Spleen (tissue), 11 donors: ENCODE results near the gene RRAS2. TPM values are rescaled to one million over a fixed set of nuclear protein-coding genes. Genes with fewer than 3 reads are reported as not detected.

Experiments
- DNase-seq: peaks from one replicate; pipeline ENCODE4 v3.0.0-alpha.2; 2020
- H3K27ac ChIP-seq, 8 donors: fragments of 200-600 bp; sonication (generic) in 7 of 8; 1 replicate in 4 of 8; 2 replicates in 4 of 8; pipeline versions ENCODE4 v1.5.0 to v1.8.0; 2016 to 2021; ENCODE audit warnings: inconsistent platforms in 4 of 8, mild to moderate bottlenecking in 4 of 8, moderate library complexity in 1 of 8
- H3K27me3 ChIP-seq, 7 donors: fragments of 200-600 bp; sonication (generic) in 6 of 7; replicated peaks in 1 of 7; 1 replicate in 4 of 7; 2 replicates in 3 of 7; pipeline versions ENCODE4 v1.5.0 to v1.8.0; 2016 to 2021; ENCODE audit warnings: inconsistent platforms in 3 of 7, mild to moderate bottlenecking in 1 of 7
- H3K36me3 ChIP-seq, 6 donors: fragments of 200-600 bp; sonication (generic) in 5 of 6; 1 replicate in 4 of 6; 2 replicates in 2 of 6; pipeline versions ENCODE4 v1.5.0 to v1.8.0; 2016 to 2021; ENCODE audit warnings: inconsistent platforms in 2 of 6
- H3K4me1 ChIP-seq, 6 donors: fragments of 200-600 bp; sonication (generic) in 5 of 6; 1 replicate in 3 of 6; 2 replicates in 3 of 6; pipeline versions ENCODE4 v1.5.0 to v1.8.0; 2016 to 2021; ENCODE audit warnings: inconsistent platforms in 3 of 6
- H3K4me3 ChIP-seq, 8 donors: fragments of 200-600 bp; sonication (generic) in 7 of 8; 1 replicate in 4 of 8; 2 replicates in 4 of 8; pipeline versions ENCODE4 v1.5.0 to v1.8.0; 2016 to 2021; ENCODE audit warnings: inconsistent platforms in 4 of 8, mild to moderate bottlenecking in 4 of 8, moderate library complexity in 2 of 8
- H3K9me3 ChIP-seq, 8 donors: fragments of 200-600 bp; sonication (generic) in 7 of 8; 1 replicate in 4 of 8; 2 replicates in 4 of 8; pipeline versions ENCODE4 v1.5.0 to v1.8.0; 2016 to 2021; ENCODE audit warnings: inconsistent platforms in 4 of 8
- CTCF ChIP-seq, 11 experiments: fragments of 200-600 bp in 7 of 11; fragments of 450-650 bp in 4 of 11; sonication (generic) in 4 of 11; IDR thresholded peaks in 8 of 11; conservative IDR thresholded peaks in 3 of 11; 1 replicate in 7 of 11; 2 replicates in 4 of 11; pipeline versions ENCODE4 v1.4.0 to v1.8.0; 2016 to 2021; ENCODE audit warnings: antibody characterized with exemption in 11 of 11, inconsistent platforms in 4 of 11, mild to moderate bottlenecking in 1 of 11
- POLR2A ChIP-seq, 3 donors: fragments of 450-650 bp; IDR thresholded peaks; one replicate each; pipeline ENCODE4 v1.5.1; 2017; ENCODE audit warnings: antibody characterized with exemption in 3 of 3, mild to moderate bottlenecking in 1 of 3
- POLR2AphosphoS5 ChIP-seq, 3 donors: sonication (generic); formaldehyde crosslinking; IDR thresholded peaks; one replicate each; pipeline ENCODE4 v1.5.1; 2017; ENCODE audit warnings: antibody characterized with exemption in 3 of 3
- WGBS, 5 donors: extraction: QIAGEN DNeasy Blood & Tissue Kit in 3 of 5; methylation state at CpG; one replicate each; pipeline versions ENCODE4 v1.1.5 to v1.1.7; 2013 to 2018; 5-methylcytosine and 5-hydroxymethylcytosine counted together
- intact Hi-C: fragments of 100-400 bp; cut with DNase I; formaldehyde crosslinking; loops from one replicate; pipeline ENCODE4 v1.15.0; 2023; ENCODE audit warnings: low total_unique reads
- polyA plus RNA-seq, 3 donors: library from polyadenylated mRNA; stranded (reverse); fragments of 200-250 nt; gene quantifications; one replicate each; pipeline ENCODE4 v1.2.1, GENCODE V29; 2013
- total RNA-seq, 7 donors: library from RNA; depleted of rRNA in 3 of 7; stranded (reverse); fragments of >200 nt in 3 of 7; fragmentation: NEBNext Ultra II Directional in 4 of 7; extraction: Animal tissue kit (Norgen Biotek cat#: 25700) in 4 of 7; gene quantifications; one replicate each; pipeline versions ENCODE4 v1.1.0 to v1.2.1, GENCODE V29; 2016 to 2021
- donor health status: healthy with polysubstance abuse.
- donor health status: DM: no; HTN: no; CAD: no; lungs with moderate emphysema.
- donor health status: DM: no; HTN: no; CAD: no.
- donor health status: Bipolar disorder and iron deficiency.
- donor health status: healthy.
- donor health status: DM: no; HTN: no; CAD: no.
- donor health status: DM: yes; HTN: yes; CAD: no.

RRAS2 gene
- total and polyA plus RNA-seq, 10 donors = 23.7 to 45.8 (median 36.9) TPM

GRCh38 chr11:14372011-14372410, 13.0 kb upstream of the RRAS2 start:
- 92 to 100% (median 97%) methylated on average over 2 of the region's 2 CpGs for WGBS, 5 donors
- intact Hi-C loops = no loop called here

GRCh38 chr11:14371249-14371648, 12.3 kb upstream of the RRAS2 start:
- no peak overlapping the region for H3K4me3 ChIP-seq
- intact Hi-C loops = no loop called here
- H3K4me1 ChIP-seq = peaks cover 0 to 25% (median 9%) of the 10 kb centered on the region in 6 donors
- no peak overlapping the region for H3K27ac ChIP-seq
- H3K27me3 ChIP-seq = no peaks in the 10 kb centered on the region
- DNase-seq = no peak
- H3K9me3 ChIP-seq = no peaks in the 10 kb centered on the region
- no peaks in the 10 kb centered on the region for H3K36me3 ChIP-seq
- TF ChIP-seq POLR2AphosphoS5 (IDR thresholded peaks at IDR 0.05) = no peak
- TF ChIP-seq POLR2A (IDR thresholded peaks at IDR 0.05) = no peak
- TF ChIP-seq CTCF (IDR thresholded peaks at IDR 0.05 in 8 of 11, conservative IDR thresholded peaks at IDR 0.05 in 3 of 11) = no peak

More at GRCh38 chr11:14372011-14372410, 13.0 kb upstream of the RRAS2 start:
- H3K27ac ChIP-seq = no peak overlapping the region
- no peak for TF ChIP-seq CTCF (IDR thresholded peaks at IDR 0.05 in 8 of 11, conservative IDR thresholded peaks at IDR 0.05 in 3 of 11)
- no peak for TF ChIP-seq POLR2A (IDR thresholded peaks at IDR 0.05)
- TF ChIP-seq POLR2AphosphoS5 (IDR thresholded peaks at IDR 0.05) = no peak
- no peaks in the 10 kb centered on the region for H3K36me3 ChIP-seq
- H3K4me1 ChIP-seq = peaks cover 0 to 25% (median 9%) of the 10 kb centered on the region in 6 donors
- no peak for DNase-seq
- H3K27me3 ChIP-seq = no peaks in the 10 kb centered on the region
- H3K9me3 ChIP-seq = no peaks in the 10 kb centered on the region
- H3K4me3 ChIP-seq = no peak overlapping the region

- intact Hi-C loops = no loop called here
- 40 to 71% (median 48%) methylated on average over 1 of the region's 1 CpG for WGBS, 5 donors
- H3K36me3 ChIP-seq = no peaks in the 10 kb centered on the region
- H3K27ac ChIP-seq = no peak overlapping the region
- peaks cover 0 to 25% (median 9%) of the 10 kb centered on the region in 6 donors for H3K4me1 ChIP-seq
- H3K9me3 ChIP-seq = no peaks in the 10 kb centered on the region
- TF ChIP-seq POLR2A (IDR thresholded peaks at IDR 0.05) (no peak), POLR2AphosphoS5 (IDR thresholded peaks at IDR 0.05) (no peak), CTCF (IDR thresholded peaks at IDR 0.05 in 8 of 11, conservative IDR thresholded peaks at IDR 0.05 in 3 of 11) (no peak)
- DNase-seq = no peak
- H3K27me3 ChIP-seq = no peaks in the 10 kb centered on the region
- H3K4me3 ChIP-seq = no peak overlapping the region
These were observed 11.5 kb upstream of the RRAS2 start for GRCh38 chr11:14370496-14370895.

GRCh38 chr11:14369598-14369997, 10.6 kb upstream of the RRAS2 start:
- H3K4me1 ChIP-seq = peaks cover 0 to 25% (median 9%) of the 10 kb centered on the region in 6 donors
- H3K36me3 ChIP-seq = no peaks in the 10 kb centered on the region
- TF ChIP-seq CTCF (IDR thresholded peaks at IDR 0.05 in 8 of 11, conservative IDR thresholded peaks at IDR 0.05 in 3 of 11) = no peak
- H3K27me3 ChIP-seq = no peaks in the 10 kb centered on the region
- DNase-seq = no peak
- intact Hi-C loops = no loop called here
- H3K9me3 ChIP-seq = no peaks in the 10 kb centered on the region
- no peak overlapping the region for H3K4me3 ChIP-seq
- H3K27ac ChIP-seq = no peak overlapping the region
